ENCODE data around the gene CCL28.

The CCL28 gene

GRCh38 chr5:43358726-43359125 is 53.5 kb downstream of the CCL28 start:
- Histone ChIP-seq H4K20me1 (ENCODE audit: insufficient read depth) (no peaks in the 10 kb centered on the region), H2AFZ (ENCODE audit: low read depth) (no peak overlapping the region), H3K27me3 (ENCODE audit: insufficient read depth, low read depth) (no peaks in the 10 kb centered on the region), H3K4me1 (ENCODE audit: low read depth, poor library complexity, severe bottlenecking) (no peaks in the 10 kb centered on the region), H3K4me3 (IDR thresholded peaks at IDR 0.05; ENCODE audit: insufficient read depth, low read depth, low read length) (no peak overlapping the region), H3K79me2 (ENCODE audit: insufficient read depth, low read depth) (no peaks in the 10 kb centered on the region), H3K27ac (no peak overlapping the region), H3K4me2 (no peak overlapping the region), H3K36me3 (ENCODE audit: insufficient read depth) (no peaks in the 10 kb centered on the region), H3K9ac (no peak overlapping the region)
- no peak for TF ChIP-seq CTCF (conservative IDR thresholded peaks at IDR 0.05; ENCODE audit: low read depth, low read length)

GRCh38 chr5:43358301-43358700 is 53.9 kb downstream of the CCL28 start:
- no peaks in the 10 kb centered on the region for H3K36me3 ChIP-seq (ENCODE audit: insufficient read depth)
- H3K4me3 ChIP-seq (IDR thresholded peaks at IDR 0.05; ENCODE audit: insufficient read depth, low read depth, low read length) = no peak overlapping the region
- no peaks in the 10 kb centered on the region for H4K20me1 ChIP-seq (ENCODE audit: insufficient read depth)
- H3K79me2 ChIP-seq (ENCODE audit: insufficient read depth, low read depth) = no peaks in the 10 kb centered on the region
- no peak overlapping the region for H3K27ac ChIP-seq
- no peak overlapping the region for H3K9ac ChIP-seq
- no peak for TF ChIP-seq CTCF (conservative IDR thresholded peaks at IDR 0.05; ENCODE audit: low read depth, low read length)
- H3K4me2 ChIP-seq = no peak overlapping the region
- no peaks in the 10 kb centered on the region for H3K27me3 ChIP-seq (ENCODE audit: insufficient read depth, low read depth)
- H3K4me1 ChIP-seq (ENCODE audit: low read depth, poor library complexity, severe bottlenecking) = no peaks in the 10 kb centered on the region
- H2AFZ ChIP-seq (ENCODE audit: low read depth) = no peak overlapping the region

GRCh38 chr5:43357878-43358281 is 54.3 kb downstream of the CCL28 start:
- no peak overlapping the region for H3K9ac ChIP-seq
- no peak overlapping the region for H3K27ac ChIP-seq
- H3K4me3 ChIP-seq (IDR thresholded peaks at IDR 0.05; ENCODE audit: insufficient read depth, low read depth, low read length) = no peak overlapping the region
- H4K20me1 ChIP-seq (ENCODE audit: insufficient read depth) = no peaks in the 10 kb centered on the region
- H3K4me1 ChIP-seq (ENCODE audit: low read depth, poor library complexity, severe bottlenecking) = no peaks in the 10 kb centered on the region
- no peak for TF ChIP-seq CTCF (conservative IDR thresholded peaks at IDR 0.05; ENCODE audit: low read depth, low read length)
- H3K79me2 ChIP-seq (ENCODE audit: insufficient read depth, low read depth) = no peaks in the 10 kb centered on the region
- H3K4me2 ChIP-seq = no peak overlapping the region
- H3K27me3 ChIP-seq (ENCODE audit: insufficient read depth, low read depth) = no peaks in the 10 kb centered on the region
- H3K36me3 ChIP-seq (ENCODE audit: insufficient read depth) = no peaks in the 10 kb centered on the region
- H2AFZ ChIP-seq (ENCODE audit: low read depth) = no peak overlapping the region

- no peak overlapping the region for H2AFZ ChIP-seq (ENCODE audit: low read depth)
- no peaks in the 10 kb centered on the region for H3K27me3 ChIP-seq (ENCODE audit: insufficient read depth, low read depth)
- no peaks in the 10 kb centered on the region for H3K79me2 ChIP-seq (ENCODE audit: insufficient read depth, low read depth)
- no peak overlapping the region for H3K4me3 ChIP-seq (IDR thresholded peaks at IDR 0.05; ENCODE audit: insufficient read depth, low read depth, low read length)
- no peak overlapping the region for H3K9ac ChIP-seq
- H4K20me1 ChIP-seq (ENCODE audit: insufficient read depth) = no peaks in the 10 kb centered on the region
- H3K27ac ChIP-seq = no peak overlapping the region
- H3K4me2 ChIP-seq = no peak overlapping the region
- no peak for TF ChIP-seq CTCF (conservative IDR thresholded peaks at IDR 0.05; ENCODE audit: low read depth, low read length)
- H3K4me1 ChIP-seq (ENCODE audit: low read depth, poor library complexity, severe bottlenecking) = no peaks in the 10 kb centered on the region
- H3K36me3 ChIP-seq (ENCODE audit: insufficient read depth) = no peaks in the 10 kb centered on the region
Measured at GRCh38 chr5:43357067-43357466, 55.1 kb downstream of the CCL28 start.

GRCh38 chr5:43354774-43355173 is 57.4 kb downstream of the CCL28 start:
- H3K27ac ChIP-seq = no peak overlapping the region
- H3K4me3 ChIP-seq (IDR thresholded peaks at IDR 0.05; ENCODE audit: insufficient read depth, low read depth, low read length) = no peak overlapping the region
- TF ChIP-seq CTCF (conservative IDR thresholded peaks at IDR 0.05; ENCODE audit: low read depth, low read length) = no peak
- no peaks in the 10 kb centered on the region for H4K20me1 ChIP-seq (ENCODE audit: insufficient read depth)
- no peak overlapping the region for H3K4me2 ChIP-seq
- H3K36me3 ChIP-seq (ENCODE audit: insufficient read depth) = no peaks in the 10 kb centered on the region
- no peaks in the 10 kb centered on the region for H3K27me3 ChIP-seq (ENCODE audit: insufficient read depth, low read depth)
- no peaks in the 10 kb centered on the region for H3K79me2 ChIP-seq (ENCODE audit: insufficient read depth, low read depth)
- no peaks in the 10 kb centered on the region for H3K4me1 ChIP-seq (ENCODE audit: low read depth, poor library complexity, severe bottlenecking)
- H3K9ac ChIP-seq = no peak overlapping the region
- H2AFZ ChIP-seq (ENCODE audit: low read depth) = no peak overlapping the region

All from KMS-11 (cell line).